CD4-positive, alpha-beta T cell treated with Interleukin-12 subunit alpha and Interleukin-12 subunit beta, for 1 hour (primary cell): Measurements from ENCODE around the gene OR6Y1.

Experiments
- DNase-seq: peaks from one replicate; pipeline ENCODE4 v3.0.0-alpha.2; 2020

Gene OR6Y1, protein sequence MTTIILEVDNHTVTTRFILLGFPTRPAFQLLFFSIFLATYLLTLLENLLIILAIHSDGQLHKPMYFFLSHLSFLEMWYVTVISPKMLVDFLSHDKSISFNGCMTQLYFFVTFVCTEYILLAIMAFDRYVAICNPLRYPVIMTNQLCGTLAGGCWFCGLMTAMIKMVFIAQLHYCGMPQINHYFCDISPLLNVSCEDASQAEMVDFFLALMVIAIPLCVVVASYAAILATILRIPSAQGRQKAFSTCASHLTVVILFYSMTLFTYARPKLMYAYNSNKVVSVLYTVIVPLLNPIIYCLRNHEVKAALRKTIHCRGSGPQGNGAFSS

DNA sequence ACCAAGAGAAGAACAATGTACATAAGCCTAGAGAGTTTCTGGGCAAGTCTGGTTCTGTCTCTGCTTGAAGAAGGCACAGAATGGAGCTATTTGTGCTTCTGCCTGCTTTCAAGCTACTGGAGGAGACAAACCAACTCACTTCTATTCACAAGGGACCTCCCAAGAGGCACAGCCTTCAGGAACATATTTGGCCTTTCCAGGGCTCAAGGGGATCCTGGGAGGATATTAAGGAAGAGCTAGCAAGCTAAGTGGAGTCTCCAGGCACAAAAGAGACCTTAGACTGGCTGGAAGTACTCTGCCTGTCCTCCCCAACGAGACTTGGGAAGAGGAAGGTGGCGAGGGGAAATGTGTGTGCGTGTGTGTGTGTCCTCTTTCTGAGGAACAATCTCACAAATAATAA, at the start of gene OR6Y1:
Gene OR6Y1 (minus strand): TSS at position 54 of the 400 bp plus-strand sequence. CDS start 6,300 bp downstream, outside the sequence.
- DNase-seq, result no peak

DNA sequence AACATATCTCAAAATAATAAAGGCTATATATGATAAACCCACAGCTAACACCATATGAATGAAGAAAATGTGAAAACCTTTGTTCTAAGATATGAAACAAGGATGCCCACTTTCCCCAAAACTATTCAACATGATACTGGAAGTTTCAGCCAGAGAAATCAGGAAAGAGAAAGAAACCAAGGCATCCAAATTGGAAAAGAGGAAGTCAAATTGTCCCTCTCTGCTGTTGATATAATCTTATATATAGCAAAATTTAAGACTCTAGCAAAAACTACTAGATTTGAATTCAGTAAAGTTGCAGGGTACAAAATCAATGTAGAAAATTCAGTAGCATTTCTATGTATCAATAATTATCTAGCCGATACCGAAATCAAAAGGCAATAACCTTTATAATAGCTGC, 46.5 kb upstream of the OR6Y1 start:
- no peak for DNase-seq

DNA sequence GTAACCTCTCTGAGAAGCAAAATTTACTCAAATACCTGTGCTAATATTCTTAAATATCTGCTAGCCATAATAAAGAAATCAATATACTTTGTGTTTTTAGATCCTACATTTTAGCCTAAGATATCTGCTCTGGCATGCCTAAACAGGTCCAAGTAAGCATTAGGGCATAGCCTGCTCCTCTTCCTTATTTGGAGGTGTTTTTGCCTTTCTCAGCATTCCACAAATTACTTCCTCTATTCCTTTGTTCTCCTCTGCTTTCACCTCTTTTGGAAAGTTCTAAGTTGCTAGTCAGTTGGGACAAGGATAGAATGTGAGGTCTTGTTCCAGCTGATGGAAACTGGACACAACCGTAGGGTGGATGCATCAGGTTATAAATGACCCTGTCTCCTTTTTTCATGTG, 32.7 kb upstream of the OR6Y1 start:
- no peak for DNase-seq

DNA sequence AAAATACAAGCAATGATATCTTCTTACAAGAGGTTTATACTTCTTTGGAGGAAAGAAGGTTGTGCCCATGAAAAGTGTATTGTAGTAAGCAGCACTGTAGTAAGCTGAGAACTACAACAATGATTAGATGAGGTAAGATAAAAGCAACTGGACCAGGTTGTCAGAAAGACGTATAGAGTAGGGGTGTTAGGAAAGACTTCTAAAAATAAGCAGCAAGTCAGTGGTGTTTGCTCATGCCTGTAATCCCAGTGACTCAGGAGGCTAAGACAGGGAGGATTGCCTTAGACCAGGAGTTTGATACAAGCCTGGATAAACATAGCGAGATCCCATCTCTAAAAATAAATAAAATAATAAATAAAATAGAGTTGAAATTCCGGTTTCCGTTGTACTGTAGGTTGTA, 29.8 kb upstream of the OR6Y1 start:
- no peak for DNase-seq

DNA sequence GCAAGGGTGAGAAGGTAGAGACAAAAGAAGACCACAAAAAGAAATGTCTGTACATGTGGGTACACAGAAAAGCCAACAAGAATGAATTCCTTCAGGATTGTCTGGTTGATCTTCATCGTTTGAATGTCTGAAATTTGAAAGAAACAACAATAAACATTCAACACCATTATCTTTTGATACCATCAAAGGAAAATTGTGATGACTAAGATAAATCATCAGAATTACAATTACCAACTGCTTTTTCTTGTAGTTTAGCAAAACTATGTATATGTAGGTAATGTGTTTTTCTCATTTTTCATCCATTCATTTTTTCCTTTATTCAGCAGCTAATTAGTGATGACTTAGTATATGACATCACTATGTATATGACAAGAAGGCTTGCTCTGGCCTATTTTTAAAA, 25.5 kb upstream of the OR6Y1 start, which contains the start of gene OR10X1:
Gene OR10X1 (minus strand): TSS at position 167 of the 400 bp plus-strand sequence. CDS start 0 bp downstream, at position 167.
- no peak for DNase-seq

DNA sequence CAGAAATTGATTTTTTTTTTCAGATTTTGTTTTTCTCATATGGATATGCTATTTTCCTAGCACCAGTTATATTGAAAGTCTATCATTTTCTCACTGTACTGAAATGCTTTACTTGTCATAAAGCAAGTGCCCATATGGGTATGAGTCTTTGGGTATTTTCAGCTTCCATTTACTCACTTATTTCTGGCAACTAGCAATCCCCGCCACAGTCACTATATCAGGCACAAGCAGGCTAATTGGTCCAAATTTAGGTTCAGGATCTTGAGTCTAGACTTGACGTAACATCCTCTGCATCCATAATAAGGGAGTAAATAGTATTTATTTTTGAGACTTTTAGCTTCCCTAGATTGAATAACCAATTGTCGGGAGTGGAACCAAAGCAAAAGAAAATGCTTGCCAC, 23.4 kb upstream of the OR6Y1 start:
- DNase-seq, result no peak

DNA sequence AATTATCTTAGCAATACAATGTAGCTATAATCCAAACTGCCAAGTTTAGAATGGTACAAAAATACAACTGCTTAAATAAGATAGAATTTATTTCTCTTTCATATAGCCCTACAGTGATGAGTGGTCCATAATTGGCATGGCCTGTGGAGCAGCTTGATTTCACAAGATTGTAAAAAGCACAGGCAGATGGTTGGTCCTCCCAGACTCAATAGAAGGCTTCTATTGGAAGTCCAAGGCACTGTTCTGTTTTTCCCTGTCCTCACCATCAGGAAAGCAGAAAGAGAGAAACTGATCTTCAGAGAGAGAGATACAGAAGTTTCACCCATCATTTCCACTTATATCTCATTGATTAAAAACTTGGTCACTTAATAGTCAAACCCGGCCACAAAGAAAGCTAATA, 18.0 kb upstream of the OR6Y1 start:
- no peak for DNase-seq

DNA sequence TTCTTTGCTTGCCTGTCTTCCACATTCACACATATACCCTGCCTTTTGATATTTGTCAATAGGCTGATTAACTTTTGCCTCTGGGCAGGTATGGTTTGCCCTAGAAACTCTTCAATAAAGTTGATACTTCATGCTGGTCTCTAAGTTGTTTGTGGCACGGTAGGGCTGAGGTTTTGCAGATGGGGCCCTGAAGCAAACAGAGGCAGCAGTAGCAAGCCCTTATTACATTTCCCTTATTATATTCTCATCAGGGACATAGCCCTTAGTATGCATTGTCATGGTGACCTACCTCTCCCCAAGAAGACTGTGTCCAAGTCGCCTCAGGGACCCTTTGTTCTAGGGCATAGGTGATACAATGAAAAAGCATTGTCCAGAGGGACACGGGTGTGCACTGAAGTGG, 16.3 kb upstream of the OR6Y1 start, which contains the start of gene OR6P1:
Gene OR6P1 (minus strand): TSS at position 101 of the 400 bp plus-strand sequence. CDS start 6,976 bp downstream, outside the sequence.
- DNase-seq, result no peak

DNA sequence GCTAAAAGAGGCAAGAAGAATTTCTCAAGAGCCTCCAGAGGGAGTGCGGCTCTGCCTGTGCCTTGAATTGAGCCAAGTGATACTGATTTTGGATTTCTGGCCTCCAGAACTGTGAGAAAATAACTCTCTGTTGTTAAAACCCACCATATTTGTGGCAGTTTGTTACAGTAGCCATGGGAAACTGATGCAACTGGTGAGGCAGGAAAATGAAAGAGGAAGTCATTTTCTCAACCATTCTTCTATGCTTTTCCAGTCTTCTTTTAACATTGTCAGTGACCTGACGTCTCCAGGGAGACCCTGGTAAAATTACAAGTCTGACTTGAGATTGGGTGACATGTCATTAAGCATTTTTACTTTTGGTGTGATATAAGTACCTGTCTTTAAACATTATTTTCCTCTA, 10.4 kb upstream of the OR6Y1 start:
- no peak for DNase-seq

DNA sequence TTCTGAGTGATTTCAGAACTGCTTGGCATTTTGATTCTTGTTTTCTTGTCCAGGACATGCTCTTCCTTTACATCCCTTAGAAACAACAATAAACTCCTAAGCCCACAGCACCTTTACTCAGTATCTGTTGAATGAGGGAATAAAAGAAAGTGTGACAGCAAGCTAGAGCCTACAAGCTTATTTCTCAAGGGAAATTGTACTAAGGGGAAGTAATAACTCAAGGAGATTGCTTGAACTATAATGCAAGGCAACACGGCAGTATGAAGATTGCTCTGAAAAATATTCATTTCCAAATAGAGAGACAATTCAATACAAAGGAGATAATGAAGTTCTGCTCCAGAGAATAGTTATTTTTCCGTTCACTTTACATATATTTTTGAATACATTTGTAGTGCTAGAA, 9.6 kb upstream of the OR6Y1 start:
- no peak for DNase-seq

DNA sequence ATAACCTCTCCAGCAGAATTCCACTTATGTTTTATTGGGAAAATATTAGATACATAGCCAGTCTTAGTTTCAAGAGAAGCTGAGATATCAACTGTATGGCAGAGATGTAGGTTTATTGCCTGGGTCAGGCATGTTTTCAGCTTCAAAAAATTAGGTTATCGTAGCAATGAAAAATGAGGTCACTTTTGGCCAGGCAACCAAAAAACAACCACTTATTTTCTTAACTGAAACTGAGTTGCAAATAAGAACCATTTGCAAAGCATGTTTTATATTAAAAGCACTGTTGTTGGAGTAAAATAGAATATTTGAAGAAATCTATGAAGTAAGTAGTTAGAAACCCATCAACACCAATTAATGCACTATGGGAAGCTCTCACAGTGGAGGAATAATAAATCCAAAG, 5.5 kb upstream of the OR6Y1 start:
- no peak for DNase-seq

DNA sequence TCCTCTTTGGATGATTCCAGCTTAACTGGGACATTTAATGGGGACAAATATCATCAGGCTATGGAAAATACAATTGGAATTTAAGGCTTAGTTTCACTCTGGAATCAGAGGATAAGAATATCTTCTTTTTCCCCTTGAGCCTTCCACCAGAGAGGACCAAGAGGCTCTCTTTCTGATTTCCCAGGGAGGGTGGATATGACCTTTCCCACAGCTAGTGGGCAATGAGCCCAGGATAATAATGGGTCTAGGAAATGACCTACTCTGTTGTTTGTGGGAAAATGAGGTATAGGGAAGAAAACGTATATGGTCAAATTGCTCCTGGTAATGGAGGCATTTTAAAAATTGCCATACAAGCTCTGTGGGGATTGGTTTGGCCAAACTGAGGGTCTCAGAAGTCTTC, 1.9 kb downstream of the OR6Y1 start:
- no peak for DNase-seq

DNA sequence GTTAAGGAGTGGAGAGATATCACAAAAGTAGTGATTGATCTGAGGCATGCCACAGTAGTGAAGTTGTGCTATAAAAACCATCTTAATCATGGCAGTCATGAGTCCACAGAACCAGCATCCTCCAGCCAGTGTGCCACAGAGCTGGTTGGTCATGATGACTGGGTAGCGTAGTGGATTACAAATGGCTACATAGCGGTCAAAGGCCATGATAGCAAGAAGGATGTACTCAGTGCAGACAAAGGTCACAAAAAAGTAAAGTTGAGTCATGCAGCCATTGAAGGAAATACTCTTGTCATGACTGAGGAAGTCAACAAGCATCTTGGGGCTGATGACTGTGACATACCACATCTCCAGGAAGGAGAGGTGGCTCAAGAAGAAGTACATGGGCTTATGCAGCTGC, 6.7 kb downstream of the OR6Y1 start:
- no peak for DNase-seq

DNA sequence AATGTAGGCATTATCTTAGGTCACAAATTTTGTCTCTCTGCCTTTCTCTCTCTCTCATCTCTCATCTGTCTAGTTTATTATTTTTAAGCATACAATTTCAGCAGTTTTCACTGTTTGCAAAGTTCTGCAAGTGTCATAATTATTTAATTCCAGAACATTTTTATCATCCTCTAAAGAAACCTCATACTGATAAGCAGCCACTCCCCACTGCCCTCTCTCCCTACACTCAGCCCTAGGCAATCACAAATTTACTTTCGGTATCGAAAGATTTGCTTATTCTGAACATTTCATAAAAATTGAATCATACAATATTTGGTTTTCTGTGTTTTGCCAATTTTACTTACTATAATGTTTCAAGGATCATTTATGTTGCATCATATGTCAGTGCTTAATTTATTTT, 16.6 kb downstream of the OR6Y1 start:
- DNase-seq, result no peak

DNA sequence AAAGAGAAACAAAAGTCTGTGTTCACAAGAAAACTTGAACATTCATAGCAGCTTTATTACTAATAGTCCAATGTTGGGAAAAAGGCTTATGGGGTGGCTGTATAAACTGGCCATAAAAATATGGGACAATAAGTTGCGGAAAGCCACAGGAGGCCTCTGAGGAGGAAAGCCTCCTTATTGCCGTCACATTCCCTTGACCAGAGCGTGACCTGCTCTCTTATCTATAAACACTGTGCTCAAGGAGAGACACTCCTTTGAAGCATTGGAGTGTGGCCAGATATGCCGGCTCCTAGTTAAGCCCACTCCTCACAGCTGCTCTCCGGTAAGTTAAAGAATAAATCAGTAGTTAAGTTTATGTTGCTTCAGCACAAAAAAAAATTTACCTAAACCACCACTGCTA, 19.7 kb downstream of the OR6Y1 start:
- no peak for DNase-seq

DNA sequence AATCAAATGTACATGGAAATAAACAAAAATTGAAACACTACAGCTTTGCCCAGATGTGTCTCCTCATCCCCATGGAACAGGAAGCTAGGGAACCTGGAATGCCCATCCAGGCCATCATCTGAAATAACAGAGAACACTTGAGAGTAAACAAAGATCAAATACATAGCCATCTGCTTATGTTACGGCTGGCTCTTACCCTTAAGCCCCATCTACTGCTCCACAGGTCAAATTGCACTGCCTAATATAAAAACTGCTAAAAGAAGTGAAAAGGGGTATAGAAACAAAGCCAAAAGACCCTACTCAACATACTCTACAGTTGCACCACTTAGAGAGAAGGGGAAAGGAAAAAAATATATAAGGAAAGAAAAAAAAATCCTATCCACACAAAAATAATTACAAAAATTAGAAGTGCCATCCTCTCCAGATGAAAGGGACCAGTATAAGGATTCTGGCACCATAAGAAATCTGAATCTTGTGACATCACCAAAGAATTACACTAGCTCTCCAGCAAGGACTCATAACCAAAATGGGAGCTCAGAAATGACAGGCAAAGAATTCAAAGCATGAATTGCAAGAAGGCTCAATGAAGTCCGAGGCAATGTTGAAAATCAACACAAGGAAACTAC, 26.9 kb downstream of the OR6Y1 start:
- peak; percentile 13 for DNase-seq

DNA sequence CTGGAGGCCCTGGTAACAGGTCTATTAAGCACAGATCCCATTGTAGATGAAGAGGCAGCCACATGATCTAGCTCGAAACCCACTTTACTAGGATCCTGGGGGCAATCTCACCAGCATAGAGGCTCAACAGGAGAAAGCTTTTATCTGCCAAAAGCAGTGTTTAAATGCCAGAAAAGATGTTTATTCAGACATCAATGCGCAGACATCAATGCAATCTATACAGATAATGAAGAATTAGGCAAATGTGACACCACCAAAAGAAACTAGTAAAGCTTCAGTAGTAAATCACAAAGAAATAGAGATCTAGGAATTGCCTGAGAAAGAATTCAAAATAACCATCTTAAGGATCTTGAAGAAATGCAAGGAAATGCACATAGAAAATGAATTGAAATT, 32.5 kb downstream of the OR6Y1 start:
- no peak for DNase-seq

DNA sequence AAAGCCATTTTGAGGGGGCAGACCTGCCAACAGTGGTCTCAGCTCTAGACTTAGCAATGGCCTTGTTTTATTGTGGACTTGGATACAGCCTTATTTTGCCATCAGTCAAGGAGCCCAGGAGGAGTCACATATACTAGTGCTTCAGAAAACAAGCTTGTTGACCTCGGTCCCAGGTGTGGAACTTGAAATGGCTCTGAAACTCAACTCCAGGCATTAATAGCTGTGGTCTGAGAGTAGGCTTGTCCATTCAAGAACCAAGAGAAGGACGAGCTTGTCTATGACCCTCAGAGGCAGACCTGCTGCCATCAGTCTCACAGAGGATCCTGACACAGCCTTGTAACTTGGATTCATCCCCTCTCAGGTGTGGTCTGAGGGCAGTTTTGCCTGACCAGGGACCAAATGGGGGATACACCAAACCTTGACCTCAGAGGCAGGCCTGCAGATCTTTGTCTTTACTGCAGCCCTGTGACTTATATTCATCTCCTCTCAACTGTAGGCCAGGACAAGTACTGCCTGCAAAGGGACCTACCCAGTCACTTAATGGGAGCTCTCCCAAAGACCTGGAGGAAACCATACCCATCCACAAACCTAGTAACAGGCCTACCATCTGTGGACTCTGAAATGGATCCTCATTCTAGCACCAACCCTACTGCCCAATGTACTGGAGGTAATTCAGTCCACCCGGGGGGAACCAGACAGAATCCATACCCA, 33.1 kb downstream of the OR6Y1 start:
- no peak for DNase-seq

DNA sequence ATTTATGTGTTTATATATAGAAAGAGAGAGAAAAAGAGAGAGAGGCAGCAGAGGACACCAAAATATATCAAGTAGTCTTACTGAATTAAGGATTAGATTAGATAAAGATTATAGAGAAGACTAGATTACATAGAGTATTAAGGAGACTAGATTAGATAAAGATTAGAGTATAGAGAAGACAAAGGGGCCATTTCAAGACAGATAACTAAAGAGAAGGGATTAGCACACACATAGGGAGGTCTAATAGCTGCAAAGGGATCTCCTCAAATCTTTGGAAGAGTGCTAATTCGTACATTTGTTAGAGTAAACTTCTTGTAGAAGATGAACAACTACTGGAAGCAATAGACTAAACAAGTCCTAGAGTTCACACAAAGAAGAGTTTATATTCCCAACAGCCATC, 34.2 kb downstream of the OR6Y1 start:
- DNase-seq, result no peak

DNA sequence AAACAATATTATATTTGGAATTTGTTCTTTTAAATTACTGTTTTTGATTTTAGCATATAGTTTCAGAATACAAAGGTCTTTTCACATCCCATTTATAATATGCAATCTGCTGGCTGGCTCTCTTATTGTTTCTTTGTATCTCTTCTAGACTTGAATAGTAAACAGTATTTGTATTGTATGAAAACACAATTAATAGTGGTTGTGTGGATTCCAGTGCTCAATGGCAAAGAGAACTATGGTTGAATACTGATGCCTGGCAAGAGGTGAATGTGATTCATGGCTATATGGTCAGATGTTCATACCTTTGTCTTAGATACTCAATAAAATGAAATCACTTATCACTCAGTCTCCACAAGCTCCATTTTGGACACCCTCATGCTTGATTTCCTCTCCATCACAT, 37.2 kb downstream of the OR6Y1 start:
- no peak for DNase-seq

DNA sequence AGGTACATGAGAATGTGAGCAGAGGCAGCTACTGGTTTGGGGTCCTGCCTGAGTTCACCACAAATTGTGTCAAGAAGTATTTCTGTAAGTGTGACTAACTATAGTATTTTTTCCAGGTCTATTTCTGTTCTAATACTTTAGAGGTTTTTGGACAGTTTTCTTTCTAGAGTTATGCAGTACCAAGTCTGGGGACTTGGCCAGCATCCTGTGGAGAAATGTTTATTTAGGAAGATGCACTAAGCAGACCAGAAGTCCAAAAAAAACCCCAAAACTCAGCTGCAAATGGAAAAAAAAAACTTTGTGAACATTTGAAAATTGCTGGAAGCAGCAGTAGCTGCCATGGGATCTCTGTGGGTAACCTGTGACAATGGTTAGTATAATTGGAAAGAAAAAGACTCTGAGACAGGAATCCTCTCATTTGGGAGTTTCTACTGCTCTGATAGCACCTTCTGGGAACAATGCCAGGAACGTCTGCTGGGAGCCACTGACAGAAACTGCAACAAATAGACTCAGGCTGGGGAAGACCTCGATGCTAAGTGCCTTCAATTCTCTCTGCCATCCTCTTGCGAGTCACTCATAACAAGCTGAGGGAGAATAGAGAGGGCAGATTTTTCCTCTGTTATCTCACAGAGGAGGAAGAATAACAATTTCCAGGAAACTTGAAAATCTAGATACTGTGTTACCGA, 44.6 kb downstream of the OR6Y1 start:
- DNase-seq, result no peak

DNA sequence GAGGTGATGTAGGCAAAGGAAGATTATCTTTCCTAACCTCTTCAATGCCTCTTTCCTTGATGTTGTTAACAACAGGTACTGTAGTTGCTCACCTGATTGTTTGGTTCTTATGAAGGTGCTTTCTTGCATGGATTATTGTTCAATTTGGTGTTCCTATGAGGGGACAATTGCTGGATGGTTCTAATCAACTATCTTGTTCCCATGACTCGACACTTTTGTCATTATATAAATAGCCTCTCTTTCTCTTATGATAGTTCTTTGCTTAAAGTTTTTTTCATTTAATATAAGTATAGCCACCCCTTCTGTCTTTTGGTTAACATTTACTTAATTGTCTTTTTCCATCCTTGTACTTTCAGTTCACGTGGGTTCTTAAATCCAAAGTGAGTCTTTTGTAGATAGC, 46.7 kb downstream of the OR6Y1 start:
- DNase-seq, result no peak

DNA sequence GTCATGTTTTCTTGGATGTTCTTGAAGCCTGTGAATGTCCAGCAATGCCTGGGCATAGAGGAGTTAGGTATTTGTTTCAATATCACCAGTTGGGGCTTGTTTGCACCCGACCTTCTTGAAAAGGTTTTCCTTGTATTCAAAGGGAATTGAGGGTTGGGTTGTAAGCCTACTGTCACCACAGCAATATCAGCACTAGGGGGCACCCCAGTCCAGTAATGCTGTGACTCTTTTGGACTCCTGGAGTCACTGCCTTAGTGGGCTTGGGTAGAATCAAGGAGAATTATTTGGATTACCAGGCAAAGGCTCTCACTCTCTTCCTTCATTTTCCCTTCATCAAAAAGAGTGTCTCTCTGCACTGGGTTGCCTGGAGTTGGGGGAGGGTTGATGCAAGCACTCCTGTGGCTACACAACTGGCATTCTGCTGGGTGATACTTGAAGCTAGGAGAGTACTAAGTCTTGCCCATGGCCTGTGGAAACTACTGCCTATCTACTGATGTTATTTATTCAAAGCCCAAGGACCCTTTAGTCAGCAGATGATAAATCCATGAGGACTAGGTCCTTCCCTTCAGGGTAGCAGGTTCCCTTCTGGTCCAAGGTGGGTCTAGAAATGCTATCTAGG, 47.7 kb downstream of the OR6Y1 start:
- DNase-seq, result peak; percentile 44
